Naive thymus-derived CD8-positive, alpha-beta T cell (primary cell): ENCODE results near the gene SCP2. TPM values are rescaled to one million over a fixed set of nuclear protein-coding genes. Genes with fewer than 3 reads are reported as not detected.

Source experiments
- ATAC-seq, 2 donors: fragments of 150-1000 bp; cut with Tn5 transposase in 1 of 2; sonication (Bioruptor Pico), chemical (Tn5 transposase) in 1 of 2; 1 replicate in 1 of 2; 2 replicates in 1 of 2; pipeline ENCODE4 v1.10.0; 2021; ENCODE audit warnings: mild to moderate bottlenecking in 2 of 2, moderate library complexity in 2 of 2
- POLR2A ChIA-PET: fragments of 350-600 bp; sonication (Branson Sonifier 250); formaldehyde crosslinking; loops from one replicate; lab custom pipeline; 2021; ENCODE audit warnings: antibody characterized with exemption; lab: Charles Lee
- DNase-seq, 10 donors: peaks; one replicate each; pipeline versions ENCODE4 v3.0.0 to v3.0.0-alpha.2; 2020 to 2022
- H3K27ac Mint-ChIP-seq, 10 donors: one replicate each; pipeline ENCODE4 v1.8.0; 2020 to 2022; ENCODE audit warnings: mild to moderate bottlenecking in 10 of 10, mixed read lengths in 10 of 10, moderate library complexity in 4 of 10, inconsistent platforms in 1 of 10
- H3K27me3 Mint-ChIP-seq, 5 donors: one replicate each; pipeline ENCODE4 v1.8.0; 2021 to 2022; ENCODE audit warnings: mixed read lengths in 5 of 5
- H3K36me3 Mint-ChIP-seq, 3 donors: one replicate each; pipeline ENCODE4 v1.8.0; 2020 to 2022; ENCODE audit warnings: mixed read lengths in 3 of 3, mild to moderate bottlenecking in 2 of 3, inconsistent platforms in 1 of 3
- H3K4me1 Mint-ChIP-seq, 4 donors: one replicate each; pipeline ENCODE4 v1.8.0; 2021 to 2022; ENCODE audit warnings: mixed read lengths in 4 of 4
- H3K4me3 Mint-ChIP-seq, 10 donors: one replicate each; pipeline ENCODE4 v1.8.0; 2020 to 2022; ENCODE audit warnings: mild to moderate bottlenecking in 10 of 10, mixed read lengths in 10 of 10, moderate library complexity in 6 of 10, inconsistent platforms in 1 of 10
- H3K9me3 Mint-ChIP-seq, 9 donors: one replicate each; pipeline ENCODE4 v1.8.0; 2020 to 2022; ENCODE audit warnings: mixed read lengths in 9 of 9, mild to moderate bottlenecking in 3 of 9, inconsistent platforms in 1 of 9, moderate library complexity in 1 of 9
- polyA plus RNA-seq, 3 donors: library from polyadenylated mRNA; unstranded; fragments of 300-500 nt; fragmentation: Illumina TruSeq; gene quantifications; one replicate each; pipeline ENCODE4 v1.2.3, GENCODE V29; 2021
- total RNA-seq, 8 experiments: library from RNA in 2 of 8; stranded (reverse) in 2 of 8; gene quantifications; one replicate each; pipeline ENCODE4 v1.2.3 and lab custom pipeline; 2021 to 2026

The SCP2 gene
- total and polyA plus RNA-seq, 5 experiments from 2014 or later, result 44.9 to 167 (median 117) TPM

GRCh38 chr1:53024117-53024516 lies 97.0 kb downstream of the SCP2 start:
- no peak overlapping the region for H3K27ac Mint-ChIP-seq
- peaks cover 7 to 18% (median 16%) of the 10 kb centered on the region in 4 donors for H3K4me1 Mint-ChIP-seq
- ATAC-seq (no peak), DNase-seq (peak in 1 of 10 donors; percentile 5)
- no peaks in the 10 kb centered on the region for H3K9me3 Mint-ChIP-seq
- POLR2A ChIA-PET, result no interaction called here
- H3K27me3 Mint-ChIP-seq, result no peaks in the 10 kb centered on the region
- H3K4me3 Mint-ChIP-seq, result no peak overlapping the region
- peaks cover 0 to 30% (median 3%) of the 10 kb centered on the region in 3 donors for H3K36me3 Mint-ChIP-seq

- no peaks in the 10 kb centered on the region for H3K9me3 Mint-ChIP-seq
- H3K4me1 Mint-ChIP-seq, result peaks cover 7 to 16% (median 12%) of the 10 kb centered on the region in 4 donors
- H3K27ac Mint-ChIP-seq, result no peak overlapping the region
- no peak overlapping the region for H3K4me3 Mint-ChIP-seq
- H3K36me3 Mint-ChIP-seq, result peaks cover 0 to 36% (median 7%) of the 10 kb centered on the region in 3 donors
- DNase-seq (no peak), ATAC-seq (no peak)
- POLR2A ChIA-PET, result no interaction called here
- no peaks in the 10 kb centered on the region for H3K27me3 Mint-ChIP-seq
Measured at GRCh38 chr1:53025034-53025768, 98.1 kb downstream of the SCP2 start.

DNA sequence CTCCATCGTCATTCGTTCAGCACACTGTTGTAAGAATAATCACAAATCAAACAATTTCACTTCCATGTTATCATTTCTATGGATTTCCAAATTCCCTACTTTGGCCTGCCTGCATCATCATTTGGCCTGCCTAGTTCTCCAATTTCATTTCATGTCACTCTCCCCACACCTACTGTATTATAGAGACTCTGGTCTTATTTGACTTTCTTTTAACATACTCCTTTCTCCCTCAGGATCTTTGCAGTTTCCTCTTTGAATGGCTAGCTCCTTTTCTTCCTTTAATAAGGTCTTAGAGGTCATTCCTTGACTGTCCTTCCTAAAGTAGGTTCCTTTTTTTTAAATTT lies 98.7 kb downstream of the SCP2 start:
- no peak for DNase-seq
- Mint-ChIP-seq H3K4me1 (peaks cover 5 to 13% (median 10%) of the 10 kb centered on the region in 4 donors), H3K36me3 (peaks cover 0 to 38% (median 7%) of the 10 kb centered on the region in 3 donors), H3K27me3 (no peaks in the 10 kb centered on the region), H3K27ac (no peak overlapping the region), H3K4me3 (no peak overlapping the region), H3K9me3 (no peaks in the 10 kb centered on the region)
- no peak for ATAC-seq
- POLR2A ChIA-PET, result no interaction called here

DNA sequence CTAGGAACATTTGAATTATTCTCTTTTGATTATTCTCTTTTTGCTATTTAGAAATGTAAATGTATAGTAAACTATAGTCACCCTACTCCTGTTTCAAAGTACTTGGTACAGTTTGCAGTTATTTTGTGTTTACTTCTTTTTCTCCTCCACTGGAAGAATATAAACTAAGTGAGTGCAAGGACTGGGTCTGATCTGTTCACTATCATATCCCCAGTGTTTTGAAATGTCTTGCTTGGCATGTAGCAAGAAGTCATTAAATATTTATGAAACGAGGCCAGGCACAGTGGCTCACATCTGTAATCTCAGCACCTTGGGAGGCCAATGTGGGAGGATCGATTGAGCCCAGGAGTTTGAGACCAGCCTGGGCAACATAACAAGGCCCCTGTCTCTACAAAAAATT lies 99.2 kb downstream of the SCP2 start:
- H3K4me3 Mint-ChIP-seq, result no peak overlapping the region
- ATAC-seq, result no peak
- H3K4me1 Mint-ChIP-seq, result peaks cover 6 to 13% (median 9%) of the 10 kb centered on the region in 4 donors
- H3K27ac Mint-ChIP-seq, result no peak overlapping the region
- H3K36me3 Mint-ChIP-seq, result peaks cover 0 to 38% (median 11%) of the 10 kb centered on the region in 3 donors
- POLR2A ChIA-PET, result no interaction called here
- no peaks in the 10 kb centered on the region for H3K9me3 Mint-ChIP-seq
- DNase-seq, result no peak
- H3K27me3 Mint-ChIP-seq, result no peaks in the 10 kb centered on the region

GRCh38 chr1:53031732-53032131 lies 104.7 kb downstream of the SCP2 start:
- Mint-ChIP-seq H3K9me3 (no peaks in the 10 kb centered on the region), H3K27me3 (no peaks in the 10 kb centered on the region), H3K4me3 (no peak overlapping the region), H3K27ac (peak overlapping the region in 1 of 10 donors; percentile 14), H3K4me1 (peaks cover 4 to 13% (median 9%) of the 10 kb centered on the region in 4 donors), H3K36me3 (peaks cover 0 to 63% (median 23%) of the 10 kb centered on the region in 3 donors)
- DNase-seq, result no peak
- POLR2A ChIA-PET, result no interaction called here
- no peak for ATAC-seq

GRCh38 chr1:53037159-53037558 lies 110.1 kb downstream of the SCP2 start:
- Mint-ChIP-seq H3K27ac (no peak overlapping the region), H3K36me3 (peaks cover 7 to 62% (median 31%) of the 10 kb centered on the region in 3 donors)

GRCh38 chr1:53038566-53038965 lies 111.5 kb downstream of the SCP2 start:
- Mint-ChIP-seq H3K27me3 (no peaks in the 10 kb centered on the region), H3K27ac (peak overlapping the region in 1 of 10 donors; percentile 57), H3K4me3 (no peak overlapping the region), H3K36me3 (peaks cover 7 to 63% (median 27%) of the 10 kb centered on the region in 3 donors), H3K9me3 (no peaks in the 10 kb centered on the region), H3K4me1 (peaks cover 0 to 8% (median 1%) of the 10 kb centered on the region in 4 donors)
- ATAC-seq (no peak), DNase-seq (no peak)
- POLR2A ChIA-PET, result no interaction called here

More at GRCh38 chr1:53037159-53037558, 110.1 kb downstream of the SCP2 start:
- Mint-ChIP-seq H3K27me3 (no peaks in the 10 kb centered on the region), H3K4me1 (peaks cover 2 to 12% (median 4%) of the 10 kb centered on the region in 4 donors), H3K9me3 (no peaks in the 10 kb centered on the region), H3K4me3 (no peak overlapping the region)
- no peak for ATAC-seq
- DNase-seq, result no peak
- POLR2A ChIA-PET, result no interaction called here

DNA sequence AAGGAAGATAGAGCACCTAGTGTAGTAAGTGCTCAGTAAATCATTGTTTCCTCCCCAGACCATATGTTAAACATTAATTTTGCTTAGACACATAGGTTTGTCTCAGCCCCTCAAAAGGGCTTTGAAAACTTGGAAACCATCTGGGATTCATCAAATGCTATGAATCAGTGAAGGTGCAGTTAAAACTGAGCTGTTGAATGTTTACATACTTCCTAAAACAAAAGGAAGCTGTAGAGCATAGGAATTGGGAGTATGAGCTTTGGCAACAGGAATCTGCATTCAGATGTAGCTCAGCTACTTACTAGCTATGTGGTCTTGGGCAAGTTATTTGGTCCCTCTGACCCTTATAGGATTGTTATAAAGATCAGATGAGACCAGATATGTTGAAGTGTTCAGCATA lies 116.2 kb downstream of the SCP2 start:
- no peak for DNase-seq
- Mint-ChIP-seq H3K4me3 (no peak overlapping the region), H3K9me3 (no peaks in the 10 kb centered on the region), H3K27me3 (no peaks in the 10 kb centered on the region), H3K36me3 (peaks cover 7 to 79% (median 24%) of the 10 kb centered on the region in 3 donors), H3K27ac (no peak overlapping the region), H3K4me1 (peaks cover 0 to 9% (median under 1%) of the 10 kb centered on the region in 4 donors)
- ATAC-seq, result no peak
- POLR2A ChIA-PET, result no interaction called here

- DNase-seq (no peak), ATAC-seq (no peak)
- Mint-ChIP-seq H3K9me3 (no peaks in the 10 kb centered on the region), H3K27me3 (no peaks in the 10 kb centered on the region), H3K36me3 (peaks cover 3 to 80% (median 13%) of the 10 kb centered on the region in 3 donors), H3K4me3 (no peak overlapping the region), H3K4me1 (peaks cover 0 to 8% (median under 1%) of the 10 kb centered on the region in 4 donors), H3K27ac (peak overlapping the region in 1 of 10 donors; percentile 31)
- POLR2A ChIA-PET, result no interaction called here
Measured at GRCh38 chr1:53044926-53045325, 117.8 kb downstream of the SCP2 start.

- Mint-ChIP-seq H3K4me3 (no peak overlapping the region), H3K9me3 (no peaks in the 10 kb centered on the region), H3K27me3 (no peaks in the 10 kb centered on the region), H3K27ac (peak overlapping the region in 3 of 10 donors; percentile 30 to 49 (median 44)), H3K4me1 (peaks cover 0 to 2% (median under 1%) of the 10 kb centered on the region in 4 donors), H3K36me3 (peaks cover 0 to 77% (median 16%) of the 10 kb centered on the region in 3 donors)
- POLR2A ChIA-PET, result no interaction called here
- DNase-seq (no peak), ATAC-seq (no peak)
Measured at GRCh38 chr1:53046930-53047329, 119.9 kb downstream of the SCP2 start.

DNA sequence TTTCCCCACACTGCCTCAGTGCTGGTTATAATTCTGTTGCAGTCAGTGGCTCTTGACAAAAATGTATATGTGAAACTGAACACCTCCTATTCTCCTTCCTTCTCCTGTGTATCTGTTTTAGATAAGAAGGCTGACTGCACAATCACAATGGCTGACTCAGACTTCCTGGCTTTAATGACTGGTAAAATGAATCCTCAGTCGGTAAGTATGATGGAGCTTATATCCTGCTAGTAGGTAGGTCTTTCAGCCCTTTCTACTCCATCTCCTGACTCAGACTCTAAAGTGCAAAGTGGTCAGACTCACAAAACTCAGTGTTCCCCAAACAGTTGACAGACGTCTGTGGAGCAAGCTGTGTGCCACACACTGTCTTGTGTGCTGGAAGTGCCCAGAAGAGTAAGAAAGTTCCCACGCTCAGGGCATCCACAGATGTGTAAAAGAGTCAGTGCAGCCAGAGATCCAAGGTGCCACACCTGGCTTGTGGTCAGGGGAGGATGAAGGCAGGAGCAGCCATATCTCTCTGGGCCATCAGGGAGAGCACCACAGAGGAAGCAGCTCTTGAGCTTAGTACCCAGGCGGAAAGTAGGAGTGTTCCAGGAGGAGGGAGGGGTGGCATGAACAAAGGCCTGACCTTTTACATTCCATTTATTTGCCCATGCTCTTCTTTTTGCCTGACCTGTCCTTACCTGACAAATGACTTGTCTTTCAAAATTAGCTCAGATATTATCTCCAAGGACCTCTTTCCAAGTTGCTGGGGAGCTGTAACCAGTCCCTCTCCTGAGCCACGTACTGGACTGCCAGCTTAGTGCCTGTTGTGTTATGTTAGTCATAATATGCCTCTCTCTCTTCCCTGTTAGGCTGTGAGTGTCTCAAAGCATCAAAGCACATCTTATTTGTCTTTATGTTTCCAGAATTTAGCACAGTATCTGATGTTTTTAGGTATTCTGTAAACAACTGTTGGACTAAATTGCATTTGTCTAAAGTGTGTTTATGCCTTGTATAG lies 121.0 kb downstream of the SCP2 start:
- H3K9me3 Mint-ChIP-seq, result no peaks in the 10 kb centered on the region
- peaks cover 0 to 78% (median 27%) of the 10 kb centered on the region in 3 donors for H3K36me3 Mint-ChIP-seq
- H3K4me1 Mint-ChIP-seq, result peaks cover 0 to 2% (median under 1%) of the 10 kb centered on the region in 4 donors
- H3K27me3 Mint-ChIP-seq, result no peaks in the 10 kb centered on the region
- DNase-seq (no peak), ATAC-seq (no peak)
- POLR2A ChIA-PET, result no interaction called here
- peak overlapping the region in 3 of 10 donors; percentile 1 to 61 (median 30) for H3K27ac Mint-ChIP-seq
- no peak overlapping the region for H3K4me3 Mint-ChIP-seq

GRCh38 chr1:53048960-53049573 lies 122.0 kb downstream of the SCP2 start:
- ATAC-seq (no peak), DNase-seq (no peak)
- peaks cover 0 to 85% (median 30%) of the 10 kb centered on the region in 3 donors for H3K36me3 Mint-ChIP-seq
- peaks cover 0 to 2% (median under 1%) of the 10 kb centered on the region in 4 donors for H3K4me1 Mint-ChIP-seq
- H3K27ac Mint-ChIP-seq, result no peak overlapping the region
- POLR2A ChIA-PET, result no interaction called here
- H3K9me3 Mint-ChIP-seq, result no peaks in the 10 kb centered on the region
- H3K4me3 Mint-ChIP-seq, result no peak overlapping the region
- H3K27me3 Mint-ChIP-seq, result no peaks in the 10 kb centered on the region
